ENCODE results near the gene CRACDL.

The CRACDL gene

GRCh38 chr2:98895901-98896300, 40.1 kb downstream of the CRACDL start:
- Histone ChIP-seq H3K27ac (replicated peaks; ENCODE audit: low read length) (no peak overlapping the region), H4K8ac (ENCODE audit: low read depth, low read length) (peak overlapping the region; percentile 94), H3K9me3 (replicated peaks in 1 of 2; ENCODE audit: control insufficient read depth in 2 of 2, insufficient read depth in 1 of 2, low read depth in 1 of 2, low read length in 2 of 2) (no peaks in the 10 kb centered on the region), H3K4me2 (ENCODE audit: insufficient read depth, low read length, poor library complexity, severe bottlenecking) (no peak overlapping the region), H2BK15ac (ENCODE audit: low read length) (no peak overlapping the region), H2AK5ac (ENCODE audit: low read depth, low read length) (peak overlapping the region; percentile 46), H3K9ac (ENCODE audit: low read depth, low read length, poor library complexity) (peak overlapping the region; percentile 50), H2BK12ac (ENCODE audit: low read length) (no peak overlapping the region), H3K14ac (ENCODE audit: low read length) (no peak overlapping the region), H3K23ac (ENCODE audit: low read depth, low read length, poor library complexity) (peak overlapping the region; percentile 34), H4K91ac (ENCODE audit: low read depth, low read length, poor library complexity) (no peak overlapping the region), H3K79me1 (ENCODE audit: low read depth, low read length) (no peaks in the 10 kb centered on the region), H3K4ac (ENCODE audit: low read length) (no peak overlapping the region), H3K18ac (ENCODE audit: low read length) (peak overlapping the region; percentile 11), H3K4me3 (ENCODE audit: low read length in 2 of 2) (no peak overlapping the region), H3K36me3 (replicated peaks in 1 of 2; ENCODE audit: control insufficient read depth in 2 of 2, insufficient read depth in 2 of 2, low read length in 2 of 2) (no peaks in the 10 kb centered on the region), H2AFZ (ENCODE audit: low read length) (no peak overlapping the region), H2BK5ac (ENCODE audit: low read length) (no peak overlapping the region), H3K27me3 (ENCODE audit: control insufficient read depth in 3 of 3, insufficient read depth in 3 of 3, low read depth in 1 of 3, low read length in 3 of 3) (peaks cover 0 to 4% (median 0%) of the 10 kb centered on the region in 3 experiments), H3K4me1 (ENCODE audit: control insufficient read depth in 2 of 2, insufficient read depth in 1 of 2, low read depth in 1 of 2, low read length in 2 of 2) (peaks cover 0 to 4% of the 10 kb centered on the region in 2 donors), H2BK120ac (ENCODE audit: low read depth, low read length) (no peak overlapping the region)
- WGBS, 2 donors (ENCODE audit: extremely low coverage in 2 of 2, insufficient read length in 2 of 2, insufficient replicate concordance in 1 of 2), result no CpG with 5 or more reads among the region's 9 CpGs
- DNase-seq (ENCODE audit: low spot score), result no peak

DNA sequence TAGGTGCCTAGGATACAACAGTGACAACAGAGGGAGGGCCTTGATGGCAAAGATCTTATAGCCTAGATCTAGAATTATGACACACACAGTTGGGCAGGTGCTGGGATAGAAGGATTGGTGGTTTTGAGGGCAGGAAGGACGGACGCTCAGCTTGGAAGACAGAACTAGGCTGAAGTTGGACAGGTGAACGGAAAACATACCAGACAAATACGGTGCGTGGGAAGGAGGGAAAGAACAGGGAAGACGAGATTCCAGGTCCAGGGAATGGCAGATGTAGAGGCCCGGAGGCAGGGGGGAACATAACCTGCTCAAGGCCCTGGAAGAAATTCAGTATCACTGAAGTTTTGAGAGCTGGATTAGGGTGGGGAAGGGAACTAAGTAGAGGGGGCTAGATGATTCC, 40.8 kb downstream of the CRACDL start:
- Histone ChIP-seq H2BK12ac (ENCODE audit: low read length) (no peak overlapping the region), H3K23ac (ENCODE audit: low read depth, low read length, poor library complexity) (no peak overlapping the region), H3K18ac (ENCODE audit: low read length) (no peak overlapping the region), H3K4ac (ENCODE audit: low read length) (no peak overlapping the region), H4K91ac (ENCODE audit: low read depth, low read length, poor library complexity) (no peak overlapping the region), H3K14ac (ENCODE audit: low read length) (no peak overlapping the region), H2BK5ac (ENCODE audit: low read length) (no peak overlapping the region), H3K27me3 (ENCODE audit: control insufficient read depth in 3 of 3, insufficient read depth in 3 of 3, low read depth in 1 of 3, low read length in 3 of 3) (peaks cover 0 to 4% (median 0%) of the 10 kb centered on the region in 3 experiments), H2BK15ac (ENCODE audit: low read length) (no peak overlapping the region), H3K27ac (replicated peaks; ENCODE audit: low read length) (no peak overlapping the region), H4K8ac (ENCODE audit: low read depth, low read length) (no peak overlapping the region), H3K4me2 (ENCODE audit: insufficient read depth, low read length, poor library complexity, severe bottlenecking) (no peak overlapping the region), H3K9ac (ENCODE audit: low read depth, low read length, poor library complexity) (no peak overlapping the region), H3K4me3 (ENCODE audit: low read length in 2 of 2) (no peak overlapping the region), H3K36me3 (replicated peaks in 1 of 2; ENCODE audit: control insufficient read depth in 2 of 2, insufficient read depth in 2 of 2, low read length in 2 of 2) (no peaks in the 10 kb centered on the region), H2AK5ac (ENCODE audit: low read depth, low read length) (no peak overlapping the region), H2AFZ (ENCODE audit: low read length) (no peak overlapping the region), H3K4me1 (ENCODE audit: control insufficient read depth in 2 of 2, insufficient read depth in 1 of 2, low read depth in 1 of 2, low read length in 2 of 2) (peaks cover 0 to 4% of the 10 kb centered on the region in 2 donors), H3K9me3 (replicated peaks in 1 of 2; ENCODE audit: control insufficient read depth in 2 of 2, insufficient read depth in 1 of 2, low read depth in 1 of 2, low read length in 2 of 2) (no peaks in the 10 kb centered on the region), H2BK120ac (ENCODE audit: low read depth, low read length) (no peak overlapping the region), H3K79me1 (ENCODE audit: low read depth, low read length) (no peaks in the 10 kb centered on the region)
- no CpG with 5 or more reads among the region's 7 CpGs for WGBS, 2 donors (ENCODE audit: extremely low coverage in 2 of 2, insufficient read length in 2 of 2, insufficient replicate concordance in 1 of 2)
- DNase-seq (ENCODE audit: low spot score), result no peak

DNA sequence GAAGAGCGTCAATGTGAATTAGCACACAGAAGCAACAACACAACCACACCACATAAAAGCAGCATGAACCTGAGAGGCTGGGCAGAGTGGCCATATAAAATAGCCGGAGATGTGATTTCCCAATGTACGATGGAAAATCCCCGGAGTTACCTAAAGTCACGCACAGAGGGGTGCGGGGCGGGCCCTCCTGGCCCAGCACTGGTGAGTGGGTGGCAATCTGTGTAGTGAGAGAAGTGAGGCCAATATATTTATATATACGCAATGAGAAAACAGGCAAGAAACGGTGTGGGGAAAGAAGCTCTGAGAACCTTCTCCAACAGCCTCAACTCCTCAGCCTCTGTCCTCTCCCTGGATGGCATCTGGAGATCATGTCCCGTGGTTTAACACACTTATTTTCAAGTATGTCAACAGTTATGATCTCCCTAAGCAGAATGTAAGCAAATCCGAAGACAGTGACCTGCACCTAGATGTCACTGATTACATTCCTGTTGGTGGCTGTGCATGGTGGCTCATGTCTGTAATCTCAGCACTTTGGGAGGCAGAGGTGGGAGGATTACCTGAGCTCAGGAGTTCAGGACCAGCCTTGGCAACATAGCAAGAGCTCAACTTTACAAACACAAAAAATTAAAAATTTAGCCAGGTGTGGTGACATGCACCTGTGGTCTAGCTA, 41.6 kb downstream of the CRACDL start:
- peaks cover 0 to 4% of the 10 kb centered on the region in 2 donors for H3K4me1 ChIP-seq (ENCODE audit: control insufficient read depth in 2 of 2, insufficient read depth in 1 of 2, low read depth in 1 of 2, low read length in 2 of 2)
- no peak overlapping the region for H2AK5ac ChIP-seq (ENCODE audit: low read depth, low read length)
- no peak for DNase-seq (ENCODE audit: low spot score)
- no peak overlapping the region for H3K23ac ChIP-seq (ENCODE audit: low read depth, low read length, poor library complexity)
- no peak overlapping the region for H3K18ac ChIP-seq (ENCODE audit: low read length)
- H3K27ac ChIP-seq (replicated peaks; ENCODE audit: low read length), result no peak overlapping the region
- no peak overlapping the region for H3K4ac ChIP-seq (ENCODE audit: low read length)
- H2BK12ac ChIP-seq (ENCODE audit: low read length), result no peak overlapping the region
- H3K9ac ChIP-seq (ENCODE audit: low read depth, low read length, poor library complexity), result no peak overlapping the region
- no peak overlapping the region for H3K4me3 ChIP-seq (ENCODE audit: low read length in 2 of 2)
- peaks cover 0 to 4% (median 0%) of the 10 kb centered on the region in 3 experiments for H3K27me3 ChIP-seq (ENCODE audit: control insufficient read depth in 3 of 3, insufficient read depth in 3 of 3, low read depth in 1 of 3, low read length in 3 of 3)
- H3K9me3 ChIP-seq (replicated peaks in 1 of 2; ENCODE audit: control insufficient read depth in 2 of 2, insufficient read depth in 1 of 2, low read depth in 1 of 2, low read length in 2 of 2), result no peaks in the 10 kb centered on the region
- no peak overlapping the region for H4K8ac ChIP-seq (ENCODE audit: low read depth, low read length)
- no peak overlapping the region for H4K91ac ChIP-seq (ENCODE audit: low read depth, low read length, poor library complexity)
- no peak overlapping the region for H3K14ac ChIP-seq (ENCODE audit: low read length)
- no peak overlapping the region for H2BK15ac ChIP-seq (ENCODE audit: low read length)
- no peaks in the 10 kb centered on the region for H3K36me3 ChIP-seq (replicated peaks in 1 of 2; ENCODE audit: control insufficient read depth in 2 of 2, insufficient read depth in 2 of 2, low read length in 2 of 2)
- H2BK120ac ChIP-seq (ENCODE audit: low read depth, low read length), result no peak overlapping the region
- no peak overlapping the region for H2AFZ ChIP-seq (ENCODE audit: low read length)
- no peaks in the 10 kb centered on the region for H3K79me1 ChIP-seq (ENCODE audit: low read depth, low read length)
- H2BK5ac ChIP-seq (ENCODE audit: low read length), result no peak overlapping the region
- WGBS, 2 donors (ENCODE audit: extremely low coverage in 2 of 2, insufficient read length in 2 of 2, insufficient replicate concordance in 1 of 2), result no CpG with 5 or more reads among the region's 11 CpGs
- no peak overlapping the region for H3K4me2 ChIP-seq (ENCODE audit: insufficient read depth, low read length, poor library complexity, severe bottlenecking)

GRCh38 chr2:98893911-98894321, 42.1 kb downstream of the CRACDL start:
- Histone ChIP-seq H3K9me3 (replicated peaks in 1 of 2; ENCODE audit: control insufficient read depth in 2 of 2, insufficient read depth in 1 of 2, low read depth in 1 of 2, low read length in 2 of 2) (no peaks in the 10 kb centered on the region), H2BK5ac (ENCODE audit: low read length) (no peak overlapping the region), H3K27ac (replicated peaks; ENCODE audit: low read length) (no peak overlapping the region), H3K14ac (ENCODE audit: low read length) (no peak overlapping the region), H3K4me3 (ENCODE audit: low read length in 2 of 2) (no peak overlapping the region), H3K23ac (ENCODE audit: low read depth, low read length, poor library complexity) (no peak overlapping the region), H3K9ac (ENCODE audit: low read depth, low read length, poor library complexity) (no peak overlapping the region), H3K27me3 (ENCODE audit: control insufficient read depth in 3 of 3, insufficient read depth in 3 of 3, low read depth in 1 of 3, low read length in 3 of 3) (peaks cover 0 to 4% (median 0%) of the 10 kb centered on the region in 3 experiments), H4K8ac (ENCODE audit: low read depth, low read length) (no peak overlapping the region), H4K91ac (ENCODE audit: low read depth, low read length, poor library complexity) (no peak overlapping the region), H2BK12ac (ENCODE audit: low read length) (no peak overlapping the region), H2AK5ac (ENCODE audit: low read depth, low read length) (no peak overlapping the region), H2BK15ac (ENCODE audit: low read length) (no peak overlapping the region), H3K4me2 (ENCODE audit: insufficient read depth, low read length, poor library complexity, severe bottlenecking) (no peak overlapping the region), H3K79me1 (ENCODE audit: low read depth, low read length) (no peaks in the 10 kb centered on the region), H3K4ac (ENCODE audit: low read length) (no peak overlapping the region), H2BK120ac (ENCODE audit: low read depth, low read length) (no peak overlapping the region), H3K36me3 (replicated peaks in 1 of 2; ENCODE audit: control insufficient read depth in 2 of 2, insufficient read depth in 2 of 2, low read length in 2 of 2) (no peaks in the 10 kb centered on the region), H3K18ac (ENCODE audit: low read length) (no peak overlapping the region), H3K4me1 (ENCODE audit: control insufficient read depth in 2 of 2, insufficient read depth in 1 of 2, low read depth in 1 of 2, low read length in 2 of 2) (peaks cover 0 to 4% of the 10 kb centered on the region in 2 donors), H2AFZ (ENCODE audit: low read length) (no peak overlapping the region)
- no CpG with 5 or more reads among the region's 10 CpGs for WGBS, 2 donors (ENCODE audit: extremely low coverage in 2 of 2, insufficient read length in 2 of 2, insufficient replicate concordance in 1 of 2)
- DNase-seq (ENCODE audit: low spot score), result no peak

Measured in neuronal stem cell (in vitro differentiated cells).